WTC11 (cell line): ENCODE data around the gene RASAL3.

ENCODE experiments used
- CREM ChIP-seq: sonication (generic); formaldehyde crosslinking; IDR thresholded peaks from 2 replicates; pipeline ENCODE4 v1.8.1; 2022; ENCODE audit warnings: mild to moderate bottlenecking, missing genetic modification reagents, moderate library complexity
- TF ChIP-seq, protein P1 (sequence below): fragments of 200-600 bp; IDR thresholded peaks from 2 replicates; pipeline ENCODE4 v1.8.0; 2022; ENCODE audit warnings: antibody characterized with exemption

DNA sequence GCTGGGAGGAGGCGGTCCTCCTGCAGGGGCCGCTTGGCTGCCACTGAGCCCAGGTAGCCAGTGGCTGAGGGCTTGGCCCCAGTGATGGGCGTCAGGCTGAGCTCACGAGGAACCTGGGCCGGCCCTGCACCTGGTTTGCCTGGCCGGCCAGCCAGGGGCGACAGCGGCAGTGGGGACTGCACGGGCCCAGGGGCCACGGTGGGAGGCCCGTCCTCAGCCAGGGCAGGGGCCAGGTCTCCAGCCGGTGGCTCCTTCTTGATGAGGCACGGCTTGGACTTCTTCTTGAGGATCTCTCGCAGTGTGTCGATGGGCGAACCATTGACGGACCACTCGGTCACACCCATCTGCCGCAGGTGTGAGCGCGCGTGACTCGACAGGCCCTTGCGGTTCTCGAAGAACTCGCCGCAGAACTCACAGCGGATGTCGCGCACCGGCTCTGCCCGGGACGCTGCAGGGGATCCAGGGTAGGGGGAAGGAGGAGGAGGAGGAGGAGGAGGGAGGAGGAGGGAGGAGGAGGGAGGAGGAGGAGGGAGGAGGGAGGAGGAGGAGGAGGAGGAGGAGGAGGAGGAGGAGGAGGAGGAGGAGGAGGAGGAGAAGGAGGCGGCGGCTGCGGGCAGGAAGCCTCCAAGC, 38.9 kb downstream of the RASAL3 start:
- TF ChIP-seq, protein P1, sequence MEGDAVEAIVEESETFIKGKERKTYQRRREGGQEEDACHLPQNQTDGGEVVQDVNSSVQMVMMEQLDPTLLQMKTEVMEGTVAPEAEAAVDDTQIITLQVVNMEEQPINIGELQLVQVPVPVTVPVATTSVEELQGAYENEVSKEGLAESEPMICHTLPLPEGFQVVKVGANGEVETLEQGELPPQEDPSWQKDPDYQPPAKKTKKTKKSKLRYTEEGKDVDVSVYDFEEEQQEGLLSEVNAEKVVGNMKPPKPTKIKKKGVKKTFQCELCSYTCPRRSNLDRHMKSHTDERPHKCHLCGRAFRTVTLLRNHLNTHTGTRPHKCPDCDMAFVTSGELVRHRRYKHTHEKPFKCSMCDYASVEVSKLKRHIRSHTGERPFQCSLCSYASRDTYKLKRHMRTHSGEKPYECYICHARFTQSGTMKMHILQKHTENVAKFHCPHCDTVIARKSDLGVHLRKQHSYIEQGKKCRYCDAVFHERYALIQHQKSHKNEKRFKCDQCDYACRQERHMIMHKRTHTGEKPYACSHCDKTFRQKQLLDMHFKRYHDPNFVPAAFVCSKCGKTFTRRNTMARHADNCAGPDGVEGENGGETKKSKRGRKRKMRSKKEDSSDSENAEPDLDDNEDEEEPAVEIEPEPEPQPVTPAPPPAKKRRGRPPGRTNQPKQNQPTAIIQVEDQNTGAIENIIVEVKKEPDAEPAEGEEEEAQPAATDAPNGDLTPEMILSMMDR, result no peak
- no peak for TF ChIP-seq CREM (CRISPR knock-in tag)
